ENCODE measurements around the gene ZBBX.

DNA sequence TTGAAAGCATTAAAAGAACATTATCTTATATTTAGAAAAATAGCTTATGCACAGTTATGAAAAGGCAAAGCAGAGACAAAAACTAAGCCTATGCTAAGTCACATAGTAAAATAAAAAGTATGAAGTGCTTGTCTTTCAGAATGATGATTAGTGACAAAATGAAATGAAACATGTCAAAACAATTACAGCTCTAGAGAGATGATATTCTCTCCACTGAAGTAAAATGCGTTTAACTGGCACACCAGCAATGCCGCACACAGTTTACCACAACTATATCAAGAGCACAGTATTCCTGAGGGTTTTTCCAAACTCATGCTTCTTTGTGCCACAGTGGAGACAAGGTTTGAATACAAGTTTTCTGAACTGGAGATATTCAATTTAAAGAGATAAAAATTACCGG, 2.1 kb upstream of the ZBBX start:
- TF ChIP-seq CTCF (IDR thresholded peaks at IDR 0.05; ENCODE audit: low read length) = no peak
- TF ChIP-seq EZH2phosphoT487 (IDR thresholded peaks at IDR 0.05; ENCODE audit: low read length) = no peak
- TF ChIP-seq EZH2 (optimal IDR thresholded peaks at IDR 0.05; ENCODE audit: low read depth, low read length) = no peak

Data from MM.1S (cell line).